HG02973 (cell line): ENCODE data around the gene IKZF2.

ENCODE experiments used
- ATAC-seq: cut with Tn5 transposase; IDR thresholded peaks from one replicate; pipeline ENCODE4 v1.9.1; 2021; ENCODE audit warnings: moderate library complexity; ENCODE audit not compliant: unreplicated experiment

The IKZF2 gene

GRCh38 chr2:213151437-213152064, at the start of gene IKZF2:
Gene IKZF2 (minus strand): TSS chr2:213151612. CDS start chr2:213148629, 2,983 bp downstream.
- peak; percentile 64 for ATAC-seq

- no peak for ATAC-seq
These were observed 48.5 kb upstream of the IKZF2 start for GRCh38 chr2:213199871-213200270.

- ATAC-seq: no peak
These were observed 37.8 kb upstream of the IKZF2 start for GRCh38 chr2:213189001-213189899.

- no peak for ATAC-seq
These were observed 37.1 kb upstream of the IKZF2 start for GRCh38 chr2:213188533-213188867.

GRCh38 chr2:213187833-213188532, 36.6 kb upstream of the IKZF2 start:
- no peak for ATAC-seq

GRCh38 chr2:213187386-213187785, 36.0 kb upstream of the IKZF2 start:
- ATAC-seq: no peak

- peak; percentile 97 for ATAC-seq
These were observed 33.9 kb upstream of the IKZF2 start for GRCh38 chr2:213185147-213185822.

- no peak for ATAC-seq
These were observed 30.3 kb upstream of the IKZF2 start for GRCh38 chr2:213181712-213182111.

- no peak for ATAC-seq
These were observed 26.3 kb upstream of the IKZF2 start for GRCh38 chr2:213177679-213178078.

GRCh38 chr2:213175673-213176247, 24.3 kb upstream of the IKZF2 start:
- no peak for ATAC-seq

- no peak for ATAC-seq
These were observed 21.2 kb upstream of the IKZF2 start for GRCh38 chr2:213172641-213173040.

- no peak for ATAC-seq
These were observed 19.7 kb upstream of the IKZF2 start for GRCh38 chr2:213171147-213171546.

- no peak for ATAC-seq
These were observed 16.0 kb upstream of the IKZF2 start for GRCh38 chr2:213167271-213167930.

GRCh38 chr2:213166109-213166508, 14.7 kb upstream of the IKZF2 start:
- peak; percentile 98 for ATAC-seq

GRCh38 chr2:213164263-213164662, 12.9 kb upstream of the IKZF2 start:
- no peak for ATAC-seq

- ATAC-seq: no peak
These were observed 11.2 kb upstream of the IKZF2 start for GRCh38 chr2:213162516-213163118.

- no peak for ATAC-seq
These were observed 10.5 kb upstream of the IKZF2 start for GRCh38 chr2:213161759-213162515.

GRCh38 chr2:213159768-213160167, 8.4 kb upstream of the IKZF2 start:
- ATAC-seq: no peak

GRCh38 chr2:213157242-213157641, 5.8 kb upstream of the IKZF2 start:
- peak; percentile 72 for ATAC-seq
